ENCODE measurements around the gene MAPKAP1. TPM values are rescaled to one million over a fixed set of nuclear protein-coding genes. Genes with fewer than 3 reads are reported as not detected.
A peak's percentile ranks its signal among the peaks of the same experiment; 100 is the strongest.

MAPKAP1 gene
- total and polyA plus RNA-seq, 9 donors, result 47.3 to 67.3 (median 59.6) TPM

DNA sequence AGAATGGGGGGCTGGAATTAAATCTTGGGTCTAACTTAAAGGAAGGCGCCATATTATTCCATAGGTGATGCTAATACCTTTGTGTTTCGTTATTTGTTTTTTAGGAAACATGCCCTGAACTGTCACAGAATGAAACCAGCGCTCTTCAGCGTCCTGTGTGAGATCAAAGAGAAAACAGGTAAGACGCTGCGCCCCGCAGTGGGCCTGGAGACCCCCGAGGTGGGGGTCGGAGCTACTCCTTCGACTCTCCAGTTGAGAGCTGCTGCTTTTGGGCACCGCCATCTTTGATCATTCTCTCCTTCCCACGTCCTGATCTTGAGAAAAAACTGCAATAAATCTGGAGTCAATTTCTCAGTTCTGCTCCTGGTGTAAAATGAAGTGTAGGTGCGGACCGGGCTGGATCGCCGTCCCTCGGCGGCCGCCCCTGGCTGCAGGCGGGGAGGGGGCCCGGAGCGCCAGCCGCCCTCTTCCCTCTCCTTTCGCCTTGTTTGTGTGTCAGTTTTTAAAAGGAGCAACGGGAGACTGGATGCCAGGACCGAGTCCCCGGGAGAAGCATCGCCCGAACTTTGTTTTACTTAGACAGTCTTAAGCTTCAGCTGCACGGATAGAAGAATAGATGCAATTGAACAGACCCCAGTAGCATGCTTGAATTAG is 41.6 kb upstream of the MAPKAP1 start:
- H3K27ac ChIP-seq (ENCODE audit: low read length), result peak overlapping the region; percentile 13

DNA sequence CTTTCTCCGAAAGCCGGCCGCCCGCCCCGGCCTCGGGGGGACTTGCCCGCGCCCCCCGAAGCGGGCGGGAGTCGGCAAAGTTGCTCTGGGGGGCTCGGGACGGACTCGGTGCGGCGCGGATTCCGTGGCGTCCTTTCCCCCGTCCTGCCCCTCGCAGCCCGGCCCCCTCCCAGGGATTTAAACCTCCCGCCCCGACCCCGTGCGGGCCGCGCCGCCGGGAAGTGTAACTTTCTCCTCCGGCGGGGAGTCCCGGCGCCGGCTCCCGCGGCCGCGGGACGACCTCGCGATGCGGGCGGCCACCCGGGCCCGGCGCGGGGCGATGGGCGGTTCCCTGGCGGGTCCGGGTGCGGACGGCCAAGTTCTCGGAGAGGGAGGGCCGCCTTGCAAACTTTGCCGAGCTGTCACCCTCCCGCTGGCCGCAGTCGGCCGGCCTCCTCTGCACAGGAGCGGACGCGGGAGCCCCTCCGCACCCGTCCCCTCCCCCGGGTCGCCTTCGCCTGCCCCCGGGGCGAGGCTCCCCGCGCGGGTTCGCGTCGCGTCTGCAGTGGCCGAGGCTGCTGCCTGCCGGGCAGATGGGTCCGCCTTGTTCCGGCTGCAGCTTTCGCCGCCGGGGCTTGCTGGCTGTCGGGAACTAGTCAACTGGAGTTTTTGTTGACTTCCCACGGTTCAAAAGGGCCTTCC is 40.9 kb upstream of the MAPKAP1 start:
- Histone ChIP-seq H3K4me1 (ENCODE audit: control insufficient read depth, insufficient read depth, low read length) (peaks cover 13% of the 10 kb centered on the region), H3K9me3 (replicated peaks; ENCODE audit: control insufficient read depth, low read depth, low read length) (no peaks in the 10 kb centered on the region), H3K27ac (ENCODE audit: low read length) (no peak overlapping the region), H3K36me3 (ENCODE audit: control insufficient read depth, insufficient read depth, low read length) (peaks cover 2% of the 10 kb centered on the region), H3K27me3 (ENCODE audit: control insufficient read depth, insufficient read depth, low read length) (no peaks in the 10 kb centered on the region), H3K4me3 (ENCODE audit: low read length) (peak overlapping the region; percentile 75)
- peak; percentile 50 for DNase-seq
- WGBS (ENCODE audit: insufficient coverage), result under 1% methylated on average over 88 of the region's 88 CpGs

More for the DNA sequence above, 41.6 kb upstream of the MAPKAP1 start:
- Histone ChIP-seq H3K27me3 (ENCODE audit: control insufficient read depth, insufficient read depth, low read length) (no peaks in the 10 kb centered on the region), H3K36me3 (ENCODE audit: control insufficient read depth, insufficient read depth, low read length) (peaks cover 2% of the 10 kb centered on the region), H3K4me1 (ENCODE audit: control insufficient read depth, insufficient read depth, low read length) (peaks cover 13% of the 10 kb centered on the region), H3K4me3 (ENCODE audit: low read length) (peak overlapping the region; percentile 75), H3K9me3 (replicated peaks; ENCODE audit: control insufficient read depth, low read depth, low read length) (no peaks in the 10 kb centered on the region)
- peak; percentile 17 for DNase-seq
- 18% methylated on average over 20 of the region's 30 CpGs for WGBS (ENCODE audit: insufficient coverage)

- no peaks in the 10 kb centered on the region for H3K9me3 ChIP-seq (replicated peaks; ENCODE audit: control insufficient read depth, low read depth, low read length)
- under 1% methylated on average over 105 of the region's 107 CpGs for WGBS (ENCODE audit: insufficient coverage)
- H3K4me1 ChIP-seq (ENCODE audit: control insufficient read depth, insufficient read depth, low read length), result peaks cover 13% of the 10 kb centered on the region
- peaks cover 2% of the 10 kb centered on the region for H3K36me3 ChIP-seq (ENCODE audit: control insufficient read depth, insufficient read depth, low read length)
- H3K27me3 ChIP-seq (ENCODE audit: control insufficient read depth, insufficient read depth, low read length), result peaks cover 1% of the 10 kb centered on the region
- H3K4me3 ChIP-seq (ENCODE audit: low read length), result peak within 1 kb of the TSS; percentile 75
- peak; percentile 82 for DNase-seq
- peak within 1 kb of the TSS; percentile 76 for H3K27ac ChIP-seq (ENCODE audit: low read length)
These were observed 40.2 kb upstream of the MAPKAP1 start, which contains the start of gene PBX3 for GRCh38 chr9:125747053-125747764. PBX3 (plus strand) TSS chr9:125747373.

GRCh38 chr9:125746774-125747052 is 39.7 kb upstream of the MAPKAP1 start:
- peaks cover 4% of the 10 kb centered on the region for H3K27me3 ChIP-seq (ENCODE audit: control insufficient read depth, insufficient read depth, low read length)
- peaks cover 13% of the 10 kb centered on the region for H3K4me1 ChIP-seq (ENCODE audit: control insufficient read depth, insufficient read depth, low read length)
- DNase-seq, result no peak
- no peak overlapping the region for H3K4me3 ChIP-seq (ENCODE audit: low read length)
- H3K9me3 ChIP-seq (replicated peaks; ENCODE audit: control insufficient read depth, low read depth, low read length), result no peaks in the 10 kb centered on the region
- peaks cover 2% of the 10 kb centered on the region for H3K36me3 ChIP-seq (ENCODE audit: control insufficient read depth, insufficient read depth, low read length)
- no peak overlapping the region for H3K27ac ChIP-seq (ENCODE audit: low read length)
- WGBS (ENCODE audit: insufficient coverage), result under 1% methylated on average over 46 of the region's 46 CpGs

DNA sequence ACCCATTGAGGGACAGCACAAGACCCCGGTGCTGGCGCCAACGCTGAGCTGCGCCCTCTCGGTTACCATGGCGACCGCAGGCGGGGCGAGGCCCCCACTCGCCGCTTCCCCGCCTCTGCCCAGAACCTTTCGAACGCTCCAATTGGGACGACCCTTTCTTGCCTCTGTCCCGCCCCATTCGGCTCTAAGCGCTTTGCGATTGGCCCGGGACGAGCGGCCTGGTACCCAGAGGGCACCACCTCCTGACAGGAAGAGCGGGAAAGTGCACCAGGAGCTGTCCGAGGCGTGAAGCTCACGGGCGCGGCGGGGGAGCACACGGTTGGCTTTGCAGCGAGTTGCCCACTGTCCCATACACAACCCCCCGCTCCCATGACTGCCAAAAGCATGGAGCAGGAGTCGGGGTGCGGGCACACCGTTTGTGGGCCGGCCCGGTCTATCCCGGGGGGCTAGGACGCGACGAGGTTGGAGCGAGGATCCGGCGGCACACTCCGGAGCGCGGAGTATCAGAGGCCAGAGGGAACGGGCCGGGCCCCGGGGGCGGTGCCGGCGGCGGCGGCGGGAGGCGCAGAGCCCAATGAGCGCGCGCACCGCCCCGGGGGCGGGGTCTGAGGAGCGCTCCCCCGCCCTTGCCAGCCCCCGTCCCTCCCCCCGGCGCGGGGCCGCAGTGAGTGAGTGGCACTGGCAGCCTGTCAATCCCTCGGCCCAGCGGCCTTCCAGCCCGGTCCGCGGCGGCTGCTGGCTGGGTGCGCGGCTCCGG is 39.2 kb upstream of the MAPKAP1 start:
- peaks cover 6% of the 10 kb centered on the region for H3K27me3 ChIP-seq (ENCODE audit: control insufficient read depth, insufficient read depth, low read length)
- peak overlapping the region; percentile 72 for H3K27ac ChIP-seq (ENCODE audit: low read length)
- peaks cover 13% of the 10 kb centered on the region for H3K4me1 ChIP-seq (ENCODE audit: control insufficient read depth, insufficient read depth, low read length)
- under 1% methylated on average over 59 of the region's 79 CpGs for WGBS (ENCODE audit: insufficient coverage)
- peak overlapping the region; percentile 55 for H3K4me3 ChIP-seq (ENCODE audit: low read length)
- peak; percentile 96 for DNase-seq
- H3K36me3 ChIP-seq (ENCODE audit: control insufficient read depth, insufficient read depth, low read length), result peaks cover 2% of the 10 kb centered on the region
- no peaks in the 10 kb centered on the region for H3K9me3 ChIP-seq (replicated peaks; ENCODE audit: control insufficient read depth, low read depth, low read length)

DNA sequence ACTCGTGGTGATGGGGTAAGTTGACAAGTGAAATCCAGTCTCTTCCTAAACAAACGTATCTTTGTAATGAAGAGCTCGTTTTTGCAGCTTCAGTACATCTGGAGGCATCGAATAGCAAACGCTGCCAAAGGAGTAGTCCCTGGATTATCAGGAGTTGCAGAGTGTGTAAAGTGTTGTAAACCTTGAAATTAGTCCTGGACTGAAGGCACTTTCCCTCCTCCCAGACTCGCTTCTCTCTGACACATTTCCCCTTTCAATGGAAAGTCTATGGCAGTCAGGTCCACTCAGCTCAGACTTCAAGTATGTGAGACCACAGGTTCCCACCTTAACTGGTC is 38.6 kb upstream of the MAPKAP1 start:
- Histone ChIP-seq H3K4me3 (ENCODE audit: low read length) (peak overlapping the region; percentile 55), H3K9me3 (replicated peaks; ENCODE audit: control insufficient read depth, low read depth, low read length) (no peaks in the 10 kb centered on the region), H3K36me3 (ENCODE audit: control insufficient read depth, insufficient read depth, low read length) (peaks cover 2% of the 10 kb centered on the region), H3K27me3 (ENCODE audit: control insufficient read depth, insufficient read depth, low read length) (peaks cover 6% of the 10 kb centered on the region), H3K27ac (ENCODE audit: low read length) (peak overlapping the region; percentile 72), H3K4me1 (ENCODE audit: control insufficient read depth, insufficient read depth, low read length) (peaks cover 13% of the 10 kb centered on the region)
- no peak for DNase-seq
- WGBS (ENCODE audit: insufficient coverage), result 0% methylated on average over 1 of the region's 6 CpGs

DNA sequence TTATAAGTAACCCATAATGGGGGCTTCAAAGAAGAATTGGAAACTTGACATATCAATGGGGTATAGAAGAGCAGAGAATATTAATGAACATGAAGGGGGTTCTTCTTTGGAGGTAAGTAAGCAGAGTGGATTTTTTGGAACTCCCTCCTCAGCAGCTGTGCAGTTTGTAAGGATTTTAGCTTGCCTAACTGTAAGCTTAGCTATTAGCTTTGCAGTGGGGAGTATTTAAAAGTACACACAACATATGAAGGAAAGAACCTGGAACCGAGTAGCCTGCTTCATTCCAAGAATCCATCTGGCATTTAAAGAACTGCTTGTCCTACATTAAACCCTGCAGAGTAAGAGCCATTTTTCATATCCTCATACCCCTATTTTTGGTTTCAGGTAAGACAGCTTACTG is 38.0 kb upstream of the MAPKAP1 start:
- Histone ChIP-seq H3K27me3 (ENCODE audit: control insufficient read depth, insufficient read depth, low read length) (peaks cover 6% of the 10 kb centered on the region), H3K27ac (ENCODE audit: low read length) (peak overlapping the region; percentile 72), H3K4me1 (ENCODE audit: control insufficient read depth, insufficient read depth, low read length) (peaks cover 13% of the 10 kb centered on the region), H3K9me3 (replicated peaks; ENCODE audit: control insufficient read depth, low read depth, low read length) (no peaks in the 10 kb centered on the region), H3K4me3 (ENCODE audit: low read length) (no peak overlapping the region), H3K36me3 (ENCODE audit: control insufficient read depth, insufficient read depth, low read length) (peaks cover 2% of the 10 kb centered on the region)
- WGBS (ENCODE audit: insufficient coverage), result no CpG with 5 or more reads among the region's 1 CpG
- peak; percentile 91 for DNase-seq

- Histone ChIP-seq H3K9me3 (replicated peaks; ENCODE audit: control insufficient read depth, low read depth, low read length) (no peaks in the 10 kb centered on the region), H3K27ac (ENCODE audit: low read length) (peak overlapping the region; percentile 1), H3K27me3 (ENCODE audit: control insufficient read depth, insufficient read depth, low read length) (peaks cover 6% of the 10 kb centered on the region), H3K36me3 (ENCODE audit: control insufficient read depth, insufficient read depth, low read length) (no peaks in the 10 kb centered on the region), H3K4me1 (ENCODE audit: control insufficient read depth, insufficient read depth, low read length) (peaks cover 13% of the 10 kb centered on the region), H3K4me3 (ENCODE audit: low read length) (no peak overlapping the region)
- WGBS (ENCODE audit: insufficient coverage), result no CpG with 5 or more reads among the region's 5 CpGs
- DNase-seq, result no peak
These were observed 37.6 kb upstream of the MAPKAP1 start for GRCh38 chr9:125744616-125745015.

- Histone ChIP-seq H3K36me3 (ENCODE audit: control insufficient read depth, insufficient read depth, low read length) (no peaks in the 10 kb centered on the region), H3K9me3 (replicated peaks; ENCODE audit: control insufficient read depth, low read depth, low read length) (no peaks in the 10 kb centered on the region), H3K27me3 (ENCODE audit: control insufficient read depth, insufficient read depth, low read length) (peaks cover 6% of the 10 kb centered on the region), H3K27ac (ENCODE audit: low read length) (no peak overlapping the region), H3K4me1 (ENCODE audit: control insufficient read depth, insufficient read depth, low read length) (peaks cover 13% of the 10 kb centered on the region), H3K4me3 (ENCODE audit: low read length) (no peak overlapping the region)
- WGBS (ENCODE audit: insufficient coverage), result 70% methylated on average over 3 of the region's 5 CpGs
- DNase-seq, result no peak
These were observed 36.8 kb upstream of the MAPKAP1 start for GRCh38 chr9:125743682-125744428.
